Fibroblast of pulmonary artery (primary cell): Measurements from ENCODE around the gene SOHLH1.
A peak's percentile ranks its signal among the peaks of the same experiment; 100 is the strongest.

Experiments used
- DNase-seq: peaks from one replicate; pipeline ENCODE4 v3.0.0-alpha.2; 2010; ENCODE audit warnings: low read depth
- H3K4me3 ChIP-seq: replicated peaks from 2 replicates; pipeline ENCODE4 v1.5.1; 2011; ENCODE audit warnings: low read depth, mild to moderate bottlenecking, control low read depth, low read length, moderate library complexity
- TF ChIP-seq, protein P1 (sequence below): IDR thresholded peaks from 2 replicates; pipeline ENCODE4 v1.5.1; 2011; ENCODE audit warnings: mild to moderate bottlenecking, control low read depth, low read length, inconsistent platforms; ENCODE audit errors: missing control alignments

SOHLH1 gene

GRCh38 chr9:135729480-135729879, 30.2 kb upstream of the SOHLH1 start:
- TF ChIP-seq, protein P1, sequence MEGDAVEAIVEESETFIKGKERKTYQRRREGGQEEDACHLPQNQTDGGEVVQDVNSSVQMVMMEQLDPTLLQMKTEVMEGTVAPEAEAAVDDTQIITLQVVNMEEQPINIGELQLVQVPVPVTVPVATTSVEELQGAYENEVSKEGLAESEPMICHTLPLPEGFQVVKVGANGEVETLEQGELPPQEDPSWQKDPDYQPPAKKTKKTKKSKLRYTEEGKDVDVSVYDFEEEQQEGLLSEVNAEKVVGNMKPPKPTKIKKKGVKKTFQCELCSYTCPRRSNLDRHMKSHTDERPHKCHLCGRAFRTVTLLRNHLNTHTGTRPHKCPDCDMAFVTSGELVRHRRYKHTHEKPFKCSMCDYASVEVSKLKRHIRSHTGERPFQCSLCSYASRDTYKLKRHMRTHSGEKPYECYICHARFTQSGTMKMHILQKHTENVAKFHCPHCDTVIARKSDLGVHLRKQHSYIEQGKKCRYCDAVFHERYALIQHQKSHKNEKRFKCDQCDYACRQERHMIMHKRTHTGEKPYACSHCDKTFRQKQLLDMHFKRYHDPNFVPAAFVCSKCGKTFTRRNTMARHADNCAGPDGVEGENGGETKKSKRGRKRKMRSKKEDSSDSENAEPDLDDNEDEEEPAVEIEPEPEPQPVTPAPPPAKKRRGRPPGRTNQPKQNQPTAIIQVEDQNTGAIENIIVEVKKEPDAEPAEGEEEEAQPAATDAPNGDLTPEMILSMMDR, result no peak
- no peak overlapping the region for H3K4me3 ChIP-seq
- DNase-seq, result no peak

DNA sequence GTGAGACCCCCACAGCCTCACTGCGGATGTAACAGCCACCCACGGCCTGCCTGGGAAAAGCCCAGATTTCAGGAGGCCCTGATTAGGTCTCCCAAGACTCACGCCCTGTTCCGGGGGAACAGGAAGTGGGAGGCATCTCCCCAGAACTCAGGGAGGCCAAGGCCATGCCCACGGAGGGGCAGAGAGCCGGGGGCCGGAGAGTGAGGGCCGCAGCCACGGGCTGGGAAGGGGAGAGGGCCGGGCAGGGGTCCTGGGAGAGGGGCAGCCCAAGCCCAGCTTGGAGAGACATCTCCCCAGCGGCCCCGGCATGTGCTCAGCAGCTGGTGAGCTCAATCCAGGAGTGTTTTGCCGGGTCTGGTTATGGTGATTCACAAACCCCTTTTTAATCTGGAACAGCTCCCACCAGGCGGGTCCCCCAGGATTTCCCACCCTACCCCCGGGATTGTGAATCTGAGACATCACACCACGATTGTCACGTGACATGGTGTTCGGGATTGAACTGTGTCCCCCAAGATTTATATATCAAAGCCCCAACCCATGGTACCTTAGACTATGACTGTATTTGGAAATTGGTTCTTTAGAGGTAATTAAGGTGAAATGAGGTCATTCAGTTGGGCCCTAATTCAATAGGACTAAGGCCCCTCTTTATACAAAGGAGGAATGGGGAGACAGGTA, 29.3 kb upstream of the SOHLH1 start:
- no peak overlapping the region for H3K4me3 ChIP-seq
- TF ChIP-seq, protein P1, result no peak
- DNase-seq, result no peak

DNA sequence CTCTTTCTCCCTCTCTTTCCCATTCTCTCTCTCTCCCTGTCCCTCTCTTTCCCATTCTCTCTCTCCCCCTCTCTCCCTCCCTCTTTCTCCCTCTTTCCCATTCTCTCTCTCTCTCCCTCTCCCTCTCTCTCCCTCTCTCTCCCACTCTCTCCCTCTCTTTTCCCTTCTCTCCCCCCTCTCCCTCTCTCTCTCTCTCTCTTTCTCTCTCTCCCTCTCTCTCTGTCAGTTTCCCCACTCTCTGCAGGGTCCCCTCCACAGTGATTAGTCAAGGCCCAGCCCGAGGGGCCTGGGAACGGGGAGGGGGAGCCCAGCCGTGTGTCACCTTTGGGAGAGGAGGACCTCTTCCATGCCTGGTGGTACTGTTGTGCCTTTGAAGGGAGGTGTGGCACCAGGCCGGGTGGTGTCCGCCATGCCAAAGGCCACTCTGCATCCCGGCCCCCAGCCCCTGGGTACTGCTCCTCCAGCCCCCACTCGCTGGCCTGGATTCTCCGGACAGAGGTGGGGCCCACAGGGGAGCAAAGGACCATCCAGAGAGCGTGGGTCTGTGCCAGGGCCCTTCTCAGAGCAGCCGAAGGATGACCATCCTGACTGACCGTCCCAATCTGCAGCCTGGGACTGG, 28.1 kb upstream of the SOHLH1 start:
- TF ChIP-seq, protein P1, result no peak
- H3K4me3 ChIP-seq, result no peak overlapping the region
- no peak for DNase-seq

DNA sequence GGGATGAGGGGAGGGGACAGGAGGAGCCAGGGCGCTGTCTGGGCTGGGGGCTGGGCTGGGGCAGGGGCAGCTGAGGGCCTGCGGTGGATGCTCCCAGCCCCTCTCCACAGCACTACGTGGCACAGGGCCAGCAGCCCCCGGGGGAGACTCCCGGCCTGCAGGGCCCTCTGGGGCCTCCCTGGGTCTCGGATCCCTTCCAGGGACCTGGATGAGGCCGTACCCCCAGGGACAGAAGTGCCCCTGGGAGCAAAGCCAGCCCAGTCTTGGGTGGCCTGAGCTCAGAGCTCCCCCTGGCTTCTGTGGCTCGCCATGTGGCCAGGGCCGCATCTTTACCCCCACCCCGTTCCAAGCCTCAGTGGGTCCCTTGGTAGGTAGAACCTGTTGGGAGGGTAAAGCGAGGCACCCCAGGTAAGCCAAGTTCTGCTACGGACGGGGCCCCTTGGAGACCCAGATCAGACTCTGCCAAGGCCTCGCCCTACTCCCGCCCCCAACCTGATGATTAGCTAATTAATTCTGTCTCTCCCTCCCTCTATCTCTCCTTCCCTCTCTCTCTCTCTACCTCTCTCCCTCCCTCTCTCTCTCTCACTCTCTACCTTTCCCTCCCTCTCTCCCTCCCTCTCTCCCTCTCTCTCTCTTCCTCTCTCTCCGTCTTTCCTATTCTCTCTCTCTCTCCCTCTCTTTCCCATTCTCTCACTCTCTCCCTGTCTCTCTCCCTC, 27.0 kb upstream of the SOHLH1 start:
- H3K4me3 ChIP-seq, result no peak overlapping the region
- TF ChIP-seq, protein P1, result no peak
- no peak for DNase-seq

DNA sequence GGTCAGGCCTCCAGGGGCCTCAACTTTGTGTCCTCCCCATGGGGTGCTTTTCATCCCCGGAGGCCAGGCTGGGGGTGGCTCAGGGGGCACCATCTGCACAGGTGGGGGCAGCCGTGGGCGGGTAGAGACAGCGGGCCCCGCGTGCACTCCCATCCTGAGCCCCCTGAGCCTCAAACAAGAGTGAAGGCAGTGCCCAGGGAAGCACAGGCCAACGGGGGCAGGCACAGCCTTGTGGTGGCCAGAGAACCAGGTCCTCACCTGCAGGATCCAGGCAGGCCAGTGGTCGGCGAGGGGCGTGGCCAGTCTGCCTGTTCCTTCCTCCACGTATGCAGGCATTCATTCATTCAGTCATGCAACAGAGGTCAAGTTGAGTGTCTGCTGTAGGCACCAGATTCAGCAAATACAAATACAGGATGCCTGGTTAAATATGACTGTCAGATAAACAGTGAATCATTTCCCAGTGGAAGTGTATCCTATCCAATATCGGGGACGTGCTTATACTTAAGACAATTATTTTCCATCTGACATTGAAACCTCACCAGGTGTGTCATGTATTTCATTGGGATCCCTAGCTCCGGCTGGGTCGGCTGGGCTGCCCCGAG, 25.0 kb upstream of the SOHLH1 start:
- DNase-seq, result peak; percentile 21
- TF ChIP-seq, protein P1, result no peak
- no peak overlapping the region for H3K4me3 ChIP-seq

GRCh38 chr9:135722365-135722764, 23.1 kb upstream of the SOHLH1 start:
- DNase-seq, result no peak
- TF ChIP-seq, protein P1, result no peak
- no peak overlapping the region for H3K4me3 ChIP-seq
